ENCODE data around the gene BLOC1S1.

The BLOC1S1 gene

DNA sequence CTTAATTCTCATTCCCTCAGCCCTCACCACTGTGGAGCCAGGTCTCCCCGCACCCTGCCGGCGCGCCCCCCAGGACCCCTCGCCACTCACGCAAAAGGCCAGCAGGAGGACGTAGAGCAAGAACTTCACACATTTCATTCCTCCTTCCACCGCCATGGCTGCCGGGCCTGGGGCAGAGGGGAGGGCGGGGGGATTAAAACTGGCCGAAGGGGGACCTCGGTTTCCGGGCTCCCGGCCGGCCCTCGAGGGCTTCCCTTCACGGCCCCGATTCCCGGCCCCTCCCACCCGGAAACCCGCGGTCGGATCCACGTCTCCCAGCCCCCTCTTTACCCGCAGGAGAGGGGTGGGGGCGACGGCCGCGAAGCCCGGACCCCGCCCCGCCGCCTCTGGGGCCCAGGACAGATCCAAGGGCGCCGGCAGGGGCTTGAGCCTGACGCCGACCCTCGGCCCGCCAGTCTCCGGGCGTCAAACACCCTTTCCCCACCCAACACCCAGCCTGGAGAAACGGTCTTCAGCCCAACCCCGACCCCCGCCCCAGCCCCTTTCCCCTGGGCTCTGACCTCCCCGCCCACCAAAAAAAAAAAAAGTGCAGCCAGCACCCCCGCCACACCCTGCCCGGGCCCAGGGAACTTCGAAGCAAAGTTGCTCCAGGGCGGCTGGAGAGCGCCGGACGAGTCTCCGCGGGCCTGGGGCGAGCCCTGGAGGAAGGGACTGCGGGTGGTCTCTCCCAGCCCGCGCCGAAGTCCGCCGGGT lies 12.5 kb downstream of the BLOC1S1 start:
- Histone ChIP-seq H3K36me3 (ENCODE audit: insufficient read depth, low read length) (peaks cover 24% of the 10 kb centered on the region; the same call in 1 of the 2 replicates), H3K4me1 (ENCODE audit: control insufficient read depth, insufficient read depth, low read length, unreplicated experiment) (peaks cover 48% of the 10 kb centered on the region), H3K27me3 (ENCODE audit: insufficient read depth, low read length) (no peaks in the 10 kb centered on the region), H2AFZ (ENCODE audit: low read length, unreplicated experiment) (no peak overlapping the region), H3K79me2 (ENCODE audit: control insufficient read depth, insufficient read depth, low read length, unreplicated experiment) (peaks cover 57% of the 10 kb centered on the region), H3K4me3 (ENCODE audit: low read depth, low read length) (peak overlapping the region; percentile 98), H3K27ac (ENCODE audit: low read depth, low read length) (peak overlapping the region; percentile 95)

DNA sequence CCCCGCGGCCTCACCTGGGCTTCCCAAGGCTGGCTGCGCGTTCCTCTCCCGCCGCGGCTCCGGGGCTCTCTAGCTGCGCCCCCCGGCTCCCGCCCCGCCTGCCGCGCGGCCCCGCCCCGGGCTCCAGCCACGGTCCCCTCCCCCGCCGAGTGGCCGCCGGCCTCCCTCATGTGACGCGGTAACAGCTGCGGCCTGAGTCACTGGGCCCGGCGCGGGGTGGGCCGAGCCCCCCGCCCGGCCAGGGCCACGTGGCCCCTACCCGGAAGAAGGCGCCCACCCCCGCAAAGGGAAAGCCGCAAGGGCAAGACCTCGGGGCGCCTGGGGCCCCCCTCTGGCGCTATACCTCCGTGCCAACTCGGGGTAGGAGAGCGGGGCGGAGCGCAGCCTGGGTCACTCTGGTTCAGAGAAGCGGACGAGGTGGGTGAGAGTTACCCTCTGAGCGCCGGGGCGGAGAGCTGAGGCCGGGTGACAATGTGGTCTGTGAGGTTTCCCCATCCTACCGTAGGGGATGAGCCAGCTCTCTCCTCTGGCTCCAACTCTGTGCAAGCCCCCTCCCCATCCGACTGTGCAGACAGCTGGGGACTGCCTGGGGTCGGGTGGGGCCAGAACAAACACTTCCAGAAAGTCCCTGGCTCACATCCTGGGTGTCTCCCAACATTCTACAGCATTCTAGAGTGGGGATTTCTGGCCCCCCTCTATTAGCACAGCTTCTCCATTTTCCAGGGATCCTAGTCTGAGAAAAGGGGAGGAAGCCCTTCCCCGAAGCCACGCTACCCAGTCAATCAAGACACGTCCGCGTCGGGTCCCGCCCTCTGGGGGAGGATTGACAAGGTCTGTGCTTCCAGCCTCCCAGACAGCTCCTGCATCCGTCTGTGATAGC lies 13.3 kb downstream of the BLOC1S1 start, which contains the start of gene CD63:
Gene CD63 (minus strand): TSS at position 71 of the 880 bp plus-strand sequence. CDS start 668 bp downstream, outside the sequence.
- Histone ChIP-seq H3K79me2 (ENCODE audit: control insufficient read depth, insufficient read depth, low read length, unreplicated experiment) (peaks cover 51% of the 10 kb centered on the region), H3K36me3 (ENCODE audit: insufficient read depth, low read length) (peaks cover 22% of the 10 kb centered on the region; the same call in 1 of the 2 replicates), H3K27ac (ENCODE audit: low read depth, low read length) (peak within 1 kb of the TSS; percentile 95)

DNA sequence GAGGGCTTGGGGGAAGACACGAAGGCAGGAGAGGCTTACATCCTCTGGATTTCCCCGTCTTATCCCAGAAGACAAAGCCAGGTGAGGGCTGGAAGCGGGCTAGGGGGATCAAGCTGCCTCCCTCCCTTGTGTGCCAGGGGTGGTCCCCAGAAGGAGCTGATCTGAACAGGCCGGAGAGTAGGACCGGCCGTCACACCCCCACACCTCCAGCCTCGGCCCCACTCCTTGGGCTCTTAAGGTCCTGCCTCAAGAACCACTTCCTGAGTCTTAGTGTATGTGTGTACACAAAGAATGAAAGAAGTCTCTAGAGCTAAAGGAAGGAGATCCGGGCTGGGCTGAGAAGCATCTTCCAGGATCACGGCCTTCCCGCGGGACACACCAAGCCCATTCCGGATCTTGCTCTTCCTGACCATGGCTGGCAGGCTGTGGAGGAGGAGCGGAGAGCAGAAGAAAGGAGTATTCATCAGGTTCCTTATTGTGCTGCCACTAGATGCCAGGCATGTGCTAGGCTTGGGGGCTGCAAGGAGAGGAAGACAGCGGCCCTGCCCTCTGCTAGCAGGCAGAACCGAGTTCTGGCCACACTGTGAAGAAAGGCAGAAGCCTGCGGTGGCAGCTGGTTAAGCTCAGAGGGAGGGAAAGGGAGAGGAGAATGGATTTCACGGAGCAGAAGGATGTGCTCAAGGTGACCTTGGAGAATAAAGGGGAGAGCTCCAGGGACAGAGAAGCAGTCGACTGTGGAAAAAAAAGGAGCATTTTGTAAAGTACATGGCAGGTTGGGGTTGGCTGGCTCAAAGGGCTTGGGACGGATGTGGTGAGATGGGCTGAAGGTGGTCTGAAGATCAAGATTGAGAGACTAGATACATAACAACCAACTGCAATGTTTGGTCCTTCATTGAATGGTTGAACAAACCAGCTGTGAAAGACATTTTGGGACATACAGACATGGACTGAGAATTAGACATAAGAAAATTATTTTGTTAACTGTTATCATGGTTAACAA lies 14.3 kb downstream of the BLOC1S1 start:
- Histone ChIP-seq H3K79me2 (ENCODE audit: control insufficient read depth, insufficient read depth, low read length, unreplicated experiment) (peaks cover 50% of the 10 kb centered on the region), H3K27ac (ENCODE audit: low read depth, low read length) (peak overlapping the region; percentile 95), H3K27me3 (ENCODE audit: insufficient read depth, low read length) (no peaks in the 10 kb centered on the region), H3K36me3 (ENCODE audit: insufficient read depth, low read length) (peaks cover 18% of the 10 kb centered on the region; the same call in 1 of the 2 replicates), H3K4me3 (ENCODE audit: low read depth, low read length) (peak overlapping the region; percentile 98), H3K4me1 (ENCODE audit: control insufficient read depth, insufficient read depth, low read length, unreplicated experiment) (peaks cover 31% of the 10 kb centered on the region), H2AFZ (ENCODE audit: low read length, unreplicated experiment) (peak overlapping the region; percentile 52)

More for the DNA sequence above, 13.3 kb downstream of the BLOC1S1 start, which contains the start of gene CD63:
- Histone ChIP-seq H3K4me1 (ENCODE audit: control insufficient read depth, insufficient read depth, low read length, unreplicated experiment) (peaks cover 40% of the 10 kb centered on the region), H2AFZ (ENCODE audit: low read length, unreplicated experiment) (peak within 1 kb of the TSS; percentile 52), H3K27me3 (ENCODE audit: insufficient read depth, low read length) (no peaks in the 10 kb centered on the region), H3K4me3 (ENCODE audit: low read depth, low read length) (peak within 1 kb of the TSS; percentile 98)

DNA sequence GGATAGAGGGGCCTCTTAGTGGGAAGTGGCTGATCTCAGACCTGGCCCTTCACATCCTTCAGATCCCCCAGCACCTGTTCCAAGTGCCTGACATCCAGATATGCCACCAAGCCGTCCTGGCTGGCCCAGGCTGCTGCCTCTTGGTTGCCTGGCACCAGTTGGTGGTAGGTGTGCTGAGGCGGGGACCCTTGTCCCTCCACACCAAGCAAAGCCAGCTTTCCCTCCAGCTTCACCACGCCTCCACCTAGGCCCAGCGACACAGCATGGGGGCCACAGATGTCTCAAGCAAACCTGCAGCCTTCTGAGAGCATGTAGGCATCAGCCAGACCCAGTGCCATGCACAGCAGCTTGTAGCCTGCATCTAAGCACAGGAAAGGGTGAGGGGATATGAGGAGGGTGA lies 16.4 kb downstream of the BLOC1S1 start:
- peaks cover under 1% of the 10 kb centered on the region; the same call in 1 of the 2 replicates for H3K36me3 ChIP-seq (ENCODE audit: insufficient read depth, low read length)
- no peaks in the 10 kb centered on the region for H3K27me3 ChIP-seq (ENCODE audit: insufficient read depth, low read length)
- peaks cover 15% of the 10 kb centered on the region for H3K4me1 ChIP-seq (ENCODE audit: control insufficient read depth, insufficient read depth, low read length, unreplicated experiment)
- no peak overlapping the region for H3K4me3 ChIP-seq (ENCODE audit: low read depth, low read length)
- H2AFZ ChIP-seq (ENCODE audit: low read length, unreplicated experiment): no peak overlapping the region
- H3K79me2 ChIP-seq (ENCODE audit: control insufficient read depth, insufficient read depth, low read length, unreplicated experiment): peaks cover 31% of the 10 kb centered on the region
- H3K27ac ChIP-seq (ENCODE audit: low read depth, low read length): no peak overlapping the region

- Histone ChIP-seq H3K4me3 (ENCODE audit: low read depth, low read length) (no peak overlapping the region), H2AFZ (ENCODE audit: low read length, unreplicated experiment) (no peak overlapping the region), H3K4me1 (ENCODE audit: control insufficient read depth, insufficient read depth, low read length, unreplicated experiment) (peaks cover 23% of the 10 kb centered on the region), H3K36me3 (ENCODE audit: insufficient read depth, low read length) (no peaks in the 10 kb centered on the region), H3K27ac (ENCODE audit: low read depth, low read length) (no peak overlapping the region), H3K79me2 (ENCODE audit: control insufficient read depth, insufficient read depth, low read length, unreplicated experiment) (peaks cover 23% of the 10 kb centered on the region), H3K27me3 (ENCODE audit: insufficient read depth, low read length) (no peaks in the 10 kb centered on the region)
These were observed 17.2 kb downstream of the BLOC1S1 start for GRCh38 chr12:55733021-55733555.

GRCh38 chr12:55733858-55734257 lies 18.0 kb downstream of the BLOC1S1 start:
- no peak overlapping the region for H3K4me3 ChIP-seq (ENCODE audit: low read depth, low read length)
- peaks cover 24% of the 10 kb centered on the region for H3K4me1 ChIP-seq (ENCODE audit: control insufficient read depth, insufficient read depth, low read length, unreplicated experiment)
- H3K36me3 ChIP-seq (ENCODE audit: insufficient read depth, low read length): no peaks in the 10 kb centered on the region
- H3K79me2 ChIP-seq (ENCODE audit: control insufficient read depth, insufficient read depth, low read length, unreplicated experiment): peaks cover 16% of the 10 kb centered on the region
- no peak overlapping the region for H3K27ac ChIP-seq (ENCODE audit: low read depth, low read length)
- no peak overlapping the region for H2AFZ ChIP-seq (ENCODE audit: low read length, unreplicated experiment)
- H3K27me3 ChIP-seq (ENCODE audit: insufficient read depth, low read length): no peaks in the 10 kb centered on the region

- no peak overlapping the region for H3K4me3 ChIP-seq (ENCODE audit: low read depth, low read length)
- H3K36me3 ChIP-seq (ENCODE audit: insufficient read depth, low read length): no peaks in the 10 kb centered on the region
- H3K4me1 ChIP-seq (ENCODE audit: control insufficient read depth, insufficient read depth, low read length, unreplicated experiment): peaks cover 24% of the 10 kb centered on the region
- no peak overlapping the region for H3K27ac ChIP-seq (ENCODE audit: low read depth, low read length)
- no peaks in the 10 kb centered on the region for H3K27me3 ChIP-seq (ENCODE audit: insufficient read depth, low read length)
- H3K79me2 ChIP-seq (ENCODE audit: control insufficient read depth, insufficient read depth, low read length, unreplicated experiment): peaks cover 16% of the 10 kb centered on the region
- H2AFZ ChIP-seq (ENCODE audit: low read length, unreplicated experiment): no peak overlapping the region
These were observed 18.7 kb downstream of the BLOC1S1 start for GRCh38 chr12:55734595-55734994.

DNA sequence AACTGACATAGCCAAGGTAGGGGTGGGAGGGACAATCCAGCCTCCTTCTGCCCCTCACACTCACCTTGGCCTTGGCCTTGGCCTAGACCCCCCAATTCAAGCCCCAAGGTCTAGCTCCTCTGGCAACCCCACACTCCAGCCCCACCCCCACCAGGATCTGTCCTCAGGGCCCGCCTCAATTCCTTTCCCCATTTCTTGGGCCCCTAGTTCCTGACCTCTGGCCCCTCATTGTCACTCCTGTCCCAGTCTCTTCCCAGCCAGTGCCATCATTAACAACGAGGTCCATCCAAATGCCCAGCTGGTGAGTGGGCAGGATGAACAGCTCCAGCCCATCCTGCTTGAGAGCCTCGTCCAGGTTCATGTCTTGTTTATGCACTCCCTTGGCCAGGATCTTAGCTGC lies 20.2 kb downstream of the BLOC1S1 start:
- Histone ChIP-seq H3K4me1 (ENCODE audit: control insufficient read depth, insufficient read depth, low read length, unreplicated experiment) (peaks cover 17% of the 10 kb centered on the region), H2AFZ (ENCODE audit: low read length, unreplicated experiment) (no peak overlapping the region)

DNA sequence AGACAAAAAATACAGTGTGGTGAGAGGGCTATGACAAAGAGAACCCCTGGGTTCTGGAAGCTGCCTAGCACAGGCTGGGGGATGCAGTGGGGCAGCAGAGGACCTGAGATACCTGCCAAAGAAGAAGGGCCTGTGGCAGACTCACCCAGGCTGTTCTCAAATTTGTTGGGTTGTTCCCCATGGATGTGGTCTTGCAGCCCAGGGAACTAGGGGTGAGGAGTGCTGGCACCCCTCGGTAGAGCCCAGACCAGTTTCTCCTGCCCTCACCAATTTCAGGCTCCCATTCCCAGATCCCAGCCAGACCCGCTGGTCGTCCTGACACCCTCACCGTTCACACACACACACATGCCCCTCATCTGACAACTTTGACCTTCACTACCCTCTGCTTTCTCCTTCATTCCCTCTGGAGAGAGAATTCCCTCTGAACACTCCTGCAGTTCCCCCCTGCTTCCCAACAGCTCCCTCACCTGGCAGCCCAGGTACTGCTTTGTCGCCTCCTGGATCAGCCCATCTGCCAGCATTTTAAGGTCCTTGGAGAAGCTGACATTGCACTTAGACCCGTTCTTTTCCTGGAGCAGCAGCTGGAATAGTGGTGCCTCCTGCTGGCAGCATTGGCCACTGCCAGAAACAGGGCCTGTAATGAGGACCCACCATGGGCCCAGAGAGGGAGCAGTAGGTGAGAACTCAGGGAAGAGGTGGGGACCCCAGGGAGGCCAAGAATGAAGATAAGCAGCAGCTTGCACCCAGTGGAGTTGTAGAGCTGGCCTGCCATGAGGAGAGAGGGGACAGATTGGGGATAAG lies 21.1 kb downstream of the BLOC1S1 start:
- Histone ChIP-seq H3K27ac (ENCODE audit: low read depth, low read length) (no peak overlapping the region), H3K27me3 (ENCODE audit: insufficient read depth, low read length) (no peaks in the 10 kb centered on the region), H3K4me3 (ENCODE audit: low read depth, low read length) (peak overlapping the region; percentile 89; the same call in 1 of the 2 replicates), H3K36me3 (ENCODE audit: insufficient read depth, low read length) (no peaks in the 10 kb centered on the region), H3K79me2 (ENCODE audit: control insufficient read depth, insufficient read depth, low read length, unreplicated experiment) (peaks cover 3% of the 10 kb centered on the region), H2AFZ (ENCODE audit: low read length, unreplicated experiment) (no peak overlapping the region), H3K4me1 (ENCODE audit: control insufficient read depth, insufficient read depth, low read length, unreplicated experiment) (peaks cover 17% of the 10 kb centered on the region)

More for the DNA sequence above, 20.2 kb downstream of the BLOC1S1 start:
- Histone ChIP-seq H3K4me3 (ENCODE audit: low read depth, low read length) (no peak overlapping the region), H3K27me3 (ENCODE audit: insufficient read depth, low read length) (no peaks in the 10 kb centered on the region), H3K36me3 (ENCODE audit: insufficient read depth, low read length) (no peaks in the 10 kb centered on the region), H3K27ac (ENCODE audit: low read depth, low read length) (no peak overlapping the region), H3K79me2 (ENCODE audit: control insufficient read depth, insufficient read depth, low read length, unreplicated experiment) (peaks cover 3% of the 10 kb centered on the region)
